HG03066 (cell line): Measurements from ENCODE around the gene ZNF124.
"Not testable (repeated sequence)": the region's sequence is repeated elsewhere in the genome, so short reads cannot be mapped to it uniquely, and the experiment has no call there.

ENCODE experiments used
- ATAC-seq: cut with Tn5 transposase; IDR thresholded peaks from one replicate; pipeline ENCODE4 v1.9.1; 2021; ENCODE audit warnings: low read depth; ENCODE audit not compliant: unreplicated experiment

The ZNF124 gene

DNA sequence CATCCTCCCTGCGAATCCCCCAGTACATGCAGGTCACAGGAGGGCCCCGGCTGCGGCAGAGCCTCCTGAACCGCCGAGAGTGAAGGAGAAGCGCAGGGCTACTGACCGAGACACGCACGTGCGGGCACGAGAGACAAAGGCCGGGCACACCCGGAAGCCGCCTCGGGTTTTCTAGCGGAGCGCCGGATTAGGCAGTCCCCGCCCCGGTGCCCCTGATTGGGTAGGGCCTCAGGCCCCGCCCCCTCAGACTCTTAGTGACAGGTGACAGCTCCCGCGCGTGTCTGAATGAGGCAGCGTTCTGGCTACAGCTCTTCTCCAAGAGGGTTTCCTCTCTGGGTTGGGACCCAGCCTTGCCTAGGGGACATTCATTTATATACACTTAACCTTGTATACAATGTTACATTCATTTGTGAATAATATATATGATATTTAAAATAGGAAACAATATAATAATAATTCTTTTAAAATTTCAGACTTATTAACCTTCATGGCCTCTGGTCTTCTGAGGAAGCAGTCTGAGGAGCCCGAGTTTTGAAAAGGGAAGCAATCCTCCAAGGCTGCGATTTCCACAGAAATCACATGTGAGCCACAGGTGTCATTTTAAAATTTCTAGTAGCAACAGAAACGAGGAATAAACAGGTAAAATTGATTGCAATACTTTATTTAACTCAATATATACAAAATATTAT lies at the start of gene ZNF124:
Gene ZNF124, minus strand, starts transcription at position 146 of the 689 bp plus-strand sequence. Its CDS starts 143 bp downstream, at position 3.
- ATAC-seq, result peak; percentile 96

DNA sequence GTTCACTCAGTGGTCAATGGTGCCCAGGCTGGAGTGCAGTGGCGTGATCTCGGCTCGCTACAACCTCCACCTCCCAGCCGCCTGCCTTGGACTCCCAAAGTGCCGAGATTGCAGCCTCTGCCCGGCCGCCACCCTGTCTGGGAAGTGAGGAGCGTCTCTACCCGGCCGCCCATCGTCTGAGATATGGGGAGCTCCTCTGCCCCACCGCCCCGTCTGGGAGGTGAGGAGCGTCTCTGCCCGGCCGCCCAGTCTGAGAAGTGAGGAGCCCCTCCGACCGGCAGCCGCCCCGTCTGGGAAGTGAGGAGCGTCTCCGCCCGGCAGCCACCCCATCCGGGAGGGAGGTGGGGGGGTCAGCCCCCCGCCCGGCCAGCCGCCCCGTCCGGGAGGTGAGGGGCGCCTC lies 48.5 kb upstream of the ZNF124 start:
- ATAC-seq, result not testable (repeated sequence)

DNA sequence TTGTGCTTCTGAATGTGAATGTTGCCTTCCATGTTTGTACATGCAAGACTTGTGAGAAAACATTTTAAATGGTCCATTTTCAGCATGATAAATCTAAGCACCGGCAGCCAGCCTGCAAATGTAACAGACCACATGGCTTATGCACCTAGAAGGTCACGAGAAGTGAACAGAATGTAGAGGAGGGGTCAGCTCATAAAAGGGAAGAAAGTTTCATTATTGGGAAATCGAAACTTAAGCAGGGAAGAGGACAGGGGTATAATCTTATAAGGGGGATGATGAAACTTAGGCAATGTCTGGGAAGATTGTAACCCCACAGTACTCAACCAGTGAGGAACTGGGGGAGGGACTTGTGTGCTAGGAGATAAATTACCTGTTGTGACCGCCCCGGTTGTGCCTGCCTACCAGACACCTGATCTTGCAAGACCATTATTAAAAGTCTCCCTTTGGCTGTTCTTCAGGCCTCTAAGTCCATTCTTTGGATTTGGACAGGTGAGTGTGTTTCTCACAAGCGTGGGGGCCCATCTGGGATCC lies 46.4 kb upstream of the ZNF124 start:
- no peak for ATAC-seq

DNA sequence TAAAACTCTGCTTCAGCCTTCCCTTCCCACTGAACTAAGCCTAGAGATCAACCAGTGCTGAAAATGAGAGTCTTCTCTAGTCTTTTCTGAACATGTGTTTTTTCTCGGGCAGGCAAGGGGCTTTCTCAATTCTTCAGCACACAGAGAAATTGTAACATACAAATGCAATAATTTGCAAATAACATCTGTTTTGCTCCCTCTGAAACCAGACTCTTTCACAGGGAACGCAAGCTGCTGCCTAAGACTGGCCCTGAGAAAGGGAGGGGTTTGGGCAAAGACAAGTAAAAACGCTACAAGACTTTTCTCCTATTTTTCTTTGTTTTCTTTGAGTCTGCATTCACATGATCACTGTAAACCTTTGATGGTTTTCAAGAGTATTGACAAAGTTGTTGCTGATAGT lies 44.4 kb upstream of the ZNF124 start:
- no peak for ATAC-seq

DNA sequence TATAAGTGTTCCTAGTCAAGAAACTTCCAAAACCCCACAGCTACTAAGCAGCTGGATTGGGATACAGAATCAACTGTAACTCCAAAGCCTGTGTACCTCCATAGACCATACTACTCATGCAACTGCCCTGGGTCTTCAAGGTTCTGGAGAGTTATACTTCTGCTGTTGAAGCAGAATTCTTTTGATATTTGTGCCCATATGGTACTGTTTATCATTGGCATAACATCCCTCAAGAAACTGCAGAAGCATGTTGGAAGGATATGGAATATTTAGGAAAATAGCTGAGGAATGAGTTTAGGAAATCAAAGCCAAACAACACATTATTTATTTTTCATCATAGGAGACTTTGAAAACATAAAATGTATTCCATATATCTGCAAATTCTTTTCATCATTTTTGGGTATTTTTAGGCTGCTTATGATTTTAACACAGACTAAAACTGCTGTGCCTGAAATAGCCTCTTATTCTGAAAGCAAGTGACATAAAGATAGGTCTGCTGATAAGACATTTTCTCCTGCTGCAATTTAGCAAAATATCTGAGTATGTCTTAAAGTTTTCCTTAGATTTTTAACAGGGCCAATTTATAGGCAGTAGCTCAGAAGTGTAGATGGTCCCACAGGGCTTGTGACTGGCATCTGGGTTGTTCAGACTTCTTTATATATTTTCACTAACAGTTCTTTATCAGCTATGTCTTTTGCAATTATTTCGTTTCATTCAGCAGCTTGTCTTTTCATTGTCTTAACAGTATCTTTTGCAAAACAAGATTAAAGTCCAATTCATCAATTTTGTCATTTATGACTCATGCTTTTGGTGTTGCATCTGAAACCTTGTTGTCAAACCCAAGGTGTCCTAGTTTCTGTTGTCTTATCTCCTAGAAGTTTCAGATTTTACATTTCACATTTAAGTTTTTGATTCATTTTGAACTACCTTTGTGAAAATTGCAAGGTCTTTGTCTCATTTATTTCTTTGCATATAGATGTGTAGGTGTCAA lies 41.1 kb upstream of the ZNF124 start:
- no peak for ATAC-seq

DNA sequence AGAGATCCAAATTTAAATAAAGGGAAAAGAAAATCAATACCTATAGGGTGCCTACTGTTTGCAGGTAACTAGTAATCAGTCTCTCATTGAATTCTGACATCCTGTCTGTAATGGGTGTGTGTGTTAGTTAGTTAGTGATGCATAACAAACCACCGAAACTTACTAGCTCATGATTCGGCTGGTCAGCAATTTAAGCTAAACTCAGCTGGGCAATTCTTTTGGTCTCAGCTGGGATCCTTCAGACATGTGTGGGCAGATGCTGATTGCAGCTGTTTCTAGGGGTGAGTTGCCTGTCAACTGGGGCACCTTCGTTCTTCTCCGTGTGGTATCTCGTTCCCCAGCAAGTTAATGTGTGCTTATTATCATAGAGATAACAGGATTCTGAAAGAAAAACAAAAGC lies 40.2 kb upstream of the ZNF124 start:
- peak; percentile 47 for ATAC-seq

DNA sequence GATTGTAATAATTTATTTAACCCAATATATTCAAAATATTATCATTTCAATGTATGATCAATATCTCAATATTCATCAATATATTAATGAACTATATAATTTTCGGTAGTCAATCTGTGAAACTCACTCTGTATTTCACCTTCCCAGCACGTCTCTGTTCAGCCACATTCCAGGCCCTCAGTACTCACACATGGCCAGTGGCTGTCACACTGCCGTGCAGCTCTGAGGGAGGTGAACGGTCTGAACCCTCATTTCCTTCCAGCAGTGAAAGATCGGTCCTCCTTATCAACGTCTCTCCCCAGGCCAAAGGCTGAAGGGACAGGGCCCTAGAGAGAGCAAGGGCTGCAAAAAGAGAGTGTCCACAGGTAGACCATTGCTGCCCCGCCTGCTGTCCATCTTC lies 39.5 kb upstream of the ZNF124 start:
- ATAC-seq, result no peak

DNA sequence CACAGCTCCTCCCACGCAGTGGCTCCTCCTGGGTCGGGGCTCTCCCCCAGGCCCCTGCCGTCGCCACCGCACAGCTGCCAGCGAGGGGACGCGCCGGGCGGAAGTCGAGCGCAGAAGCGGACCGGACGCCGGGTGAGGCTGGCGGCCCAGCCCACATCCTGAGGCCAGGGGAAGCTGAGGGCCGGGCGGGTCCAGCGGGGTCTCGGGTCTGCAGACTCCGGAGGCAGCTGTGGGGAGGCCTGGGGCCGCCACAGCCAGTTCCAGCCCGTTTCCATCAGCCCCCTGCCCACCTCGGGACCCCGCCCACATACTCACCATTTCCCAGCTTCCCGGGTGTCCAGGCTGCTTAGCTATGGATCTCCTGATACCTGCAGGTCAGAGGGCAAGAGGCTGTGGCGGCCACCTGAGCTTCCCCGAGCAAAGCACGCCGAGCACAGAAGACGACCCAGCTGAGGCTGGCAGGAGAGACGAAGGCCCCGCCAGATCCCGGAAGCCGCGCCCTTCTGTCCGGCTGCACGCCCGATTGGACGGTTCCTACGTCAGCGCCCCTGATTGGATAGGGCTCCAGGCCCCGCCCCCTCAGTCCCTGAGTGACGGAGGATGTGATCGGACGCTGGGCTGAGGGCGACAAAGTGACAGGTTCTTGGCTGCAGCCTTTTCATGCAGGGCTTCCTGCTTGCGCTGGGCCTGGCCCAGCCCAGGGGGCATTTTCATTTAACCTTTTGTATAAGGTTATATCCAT lies 38.7 kb upstream of the ZNF124 start:
- ATAC-seq, result peak; percentile 88

DNA sequence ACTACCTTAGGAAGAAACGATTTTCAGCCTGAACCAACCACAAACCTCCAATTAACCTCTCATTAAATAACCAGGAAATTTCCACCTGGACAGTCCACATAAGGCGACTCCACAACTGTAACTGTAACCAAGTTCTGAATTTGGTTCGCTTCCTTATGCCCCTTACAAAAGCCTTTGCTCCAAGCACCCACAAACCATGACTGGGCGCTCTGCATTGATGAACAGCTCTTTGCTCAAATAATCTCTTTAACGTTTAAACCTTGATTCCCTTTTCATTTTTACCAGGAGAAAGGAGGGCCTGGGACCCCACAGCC lies 38.2 kb upstream of the ZNF124 start:
- peak; percentile 1 for ATAC-seq

DNA sequence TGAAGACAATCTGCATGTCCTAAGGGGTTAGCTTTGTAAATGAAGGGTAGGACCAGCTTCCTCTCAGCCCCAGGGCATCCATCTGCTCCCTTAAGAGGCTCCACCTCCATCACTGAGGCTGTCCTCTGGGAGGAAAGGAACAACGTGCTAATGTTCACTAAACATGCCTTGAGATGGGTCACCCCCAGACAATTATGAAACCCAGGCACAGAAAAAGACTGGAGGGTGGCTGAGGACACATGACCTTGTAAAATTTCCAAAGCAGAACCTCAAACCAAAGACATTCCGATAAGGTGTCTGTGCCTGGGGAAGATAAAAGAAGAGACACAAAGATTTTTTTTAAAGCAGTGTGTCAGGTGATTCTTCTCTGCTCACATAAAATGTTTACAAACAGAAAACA lies 37.6 kb upstream of the ZNF124 start:
- no peak for ATAC-seq

DNA sequence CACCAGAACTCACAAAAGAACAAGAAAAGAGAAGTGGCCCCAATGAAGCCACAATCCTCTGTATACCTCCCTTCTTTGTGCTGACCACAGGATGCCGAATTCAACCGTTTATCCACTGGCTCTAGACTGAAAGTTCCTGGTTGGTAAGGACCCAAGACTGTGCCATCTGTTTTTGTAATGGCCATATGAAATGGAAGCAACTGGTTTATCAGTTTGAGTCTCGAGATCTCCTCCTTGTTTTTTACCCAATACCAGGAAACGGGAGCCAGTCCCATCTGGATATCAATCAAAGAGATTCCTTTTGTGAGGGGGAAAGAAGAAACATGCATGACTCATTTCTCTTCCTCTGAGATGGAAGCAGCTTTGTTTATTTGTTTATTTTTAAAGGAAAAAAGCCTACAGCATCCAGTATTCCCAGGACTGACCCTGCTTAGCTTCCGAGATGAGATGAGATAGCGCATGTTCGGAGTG lies 32.4 kb upstream of the ZNF124 start:
- no peak for ATAC-seq

DNA sequence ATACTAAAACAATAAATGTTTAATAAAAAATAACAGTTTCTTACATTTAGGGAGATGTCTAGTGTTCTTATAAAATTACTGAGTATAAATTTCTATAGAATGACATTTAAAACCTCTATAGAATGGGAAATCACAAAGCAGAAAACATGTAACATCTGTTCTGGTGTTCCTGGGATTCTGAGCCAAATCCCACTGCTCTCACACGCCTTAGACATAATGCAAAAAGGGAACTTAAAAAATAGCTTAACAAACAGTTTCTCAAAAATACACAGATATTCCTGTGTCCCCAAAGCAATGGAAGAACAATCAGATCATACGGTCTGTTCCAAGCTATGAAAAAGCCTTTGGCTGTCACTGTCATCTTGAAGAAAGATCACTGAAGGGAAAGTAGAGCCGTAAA lies 27.0 kb upstream of the ZNF124 start:
- ATAC-seq, result no peak

DNA sequence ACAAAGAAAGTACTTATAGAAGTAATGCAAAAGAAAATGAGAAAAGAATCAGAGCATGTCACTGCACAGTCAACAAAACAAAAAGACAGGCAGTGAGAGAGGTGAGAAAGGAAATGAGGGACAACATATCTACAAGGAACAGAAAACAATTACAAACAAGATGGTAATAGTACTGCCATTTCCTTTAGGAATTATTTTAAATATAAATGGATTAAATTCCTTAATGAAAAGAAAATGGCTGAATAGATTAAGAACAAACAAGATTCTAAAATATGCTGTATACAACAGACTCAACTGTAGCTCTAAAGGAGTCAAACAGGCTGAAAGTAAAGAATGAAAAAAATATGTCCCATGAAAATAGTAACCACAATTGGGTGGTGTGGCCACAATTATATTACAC lies 22.1 kb upstream of the ZNF124 start:
- ATAC-seq, result no peak

DNA sequence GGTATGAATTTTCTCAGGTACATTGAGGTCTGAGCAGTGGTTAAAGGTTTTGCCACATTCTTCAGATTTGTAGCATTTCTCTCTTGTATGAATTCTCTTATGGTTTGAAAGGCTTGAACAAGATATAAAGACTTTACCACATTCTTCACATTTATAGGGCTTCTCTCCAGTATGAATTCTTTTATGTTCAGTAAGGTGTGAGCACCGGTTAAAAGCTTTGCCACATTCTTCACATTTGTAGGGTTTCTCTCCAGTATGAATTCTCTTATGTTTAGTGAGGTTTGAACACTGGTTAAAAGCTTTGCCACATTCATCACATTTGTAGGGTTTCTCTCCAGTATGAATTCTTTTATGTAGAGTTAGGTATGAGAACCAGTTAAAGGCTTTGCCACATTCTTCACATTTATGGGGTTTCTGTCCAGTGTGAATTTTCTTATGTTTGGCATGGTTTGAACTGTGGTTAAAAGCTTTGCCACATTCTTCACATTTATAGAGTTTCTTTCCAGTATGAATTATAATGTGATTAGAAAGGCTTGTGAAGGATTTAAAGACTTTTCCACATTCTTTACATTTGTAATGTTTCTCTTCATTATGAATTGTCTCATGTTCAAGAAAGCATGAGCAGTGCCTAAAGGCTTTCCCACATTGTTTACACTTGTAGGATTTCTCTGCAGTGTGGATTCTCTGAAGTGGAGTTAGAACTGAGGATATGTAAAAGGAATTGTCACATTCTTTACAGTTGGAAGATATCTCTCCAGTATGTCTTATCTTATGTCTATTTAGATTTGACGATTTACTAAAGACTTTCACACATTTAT lies 18.4 kb upstream of the ZNF124 start:
- ATAC-seq, result no peak

DNA sequence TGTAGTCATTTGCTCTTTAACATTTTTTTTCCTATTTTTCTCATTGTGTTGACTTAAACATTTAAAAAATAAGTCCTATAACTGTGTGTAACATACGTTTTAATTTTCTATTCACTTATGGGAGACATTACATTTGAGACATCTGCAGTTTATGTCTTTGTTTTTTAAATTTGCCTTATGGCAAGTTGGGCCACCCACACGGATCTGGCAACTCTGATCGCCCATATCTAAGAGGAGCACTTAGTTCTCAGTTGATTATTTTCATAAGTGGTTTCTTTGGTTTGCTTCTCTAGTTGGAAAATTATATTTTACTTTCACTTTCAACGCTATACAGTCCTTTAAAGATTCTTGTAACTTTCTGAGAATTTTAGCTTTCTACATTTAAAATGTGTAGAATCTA lies 13.8 kb upstream of the ZNF124 start:
- no peak for ATAC-seq

DNA sequence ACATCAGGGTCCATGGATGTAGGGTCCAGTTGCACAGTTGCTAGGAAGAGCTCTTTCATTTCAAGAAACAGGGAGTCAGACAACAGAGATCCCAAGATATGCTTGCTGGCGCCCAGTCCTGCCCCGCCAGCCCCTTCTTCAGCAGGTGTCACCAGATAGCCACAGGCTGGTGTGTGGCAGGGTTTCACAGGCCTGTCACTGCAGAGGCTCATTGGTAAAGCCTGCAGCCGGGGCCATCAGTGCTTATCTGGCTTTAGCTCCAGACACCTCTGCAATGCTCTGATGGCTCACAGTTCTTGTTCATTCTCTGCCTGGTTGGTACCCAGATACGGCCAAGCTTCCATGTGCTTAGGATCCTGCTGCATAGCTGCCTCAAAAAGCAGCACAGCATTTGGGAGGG lies 12.4 kb upstream of the ZNF124 start:
- no peak for ATAC-seq

DNA sequence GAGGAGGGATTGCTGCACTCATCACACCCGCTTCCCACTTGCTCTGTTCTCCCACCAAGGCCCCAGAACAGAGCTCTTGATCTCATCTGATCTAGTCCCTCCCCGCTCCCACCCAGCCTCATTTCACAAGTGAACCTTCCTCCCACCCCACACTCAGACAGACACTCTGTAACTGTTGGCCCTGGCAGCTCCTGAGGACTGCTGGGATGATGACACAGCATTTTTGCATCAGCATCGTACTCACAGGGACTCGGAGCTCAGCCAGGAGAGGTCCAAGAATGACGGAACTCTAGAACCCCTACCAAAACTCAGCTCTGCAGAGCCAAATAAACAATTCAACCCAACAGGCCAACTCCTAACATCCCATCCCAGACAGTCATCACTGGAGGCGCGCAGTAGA lies 11.2 kb upstream of the ZNF124 start:
- ATAC-seq, result no peak

DNA sequence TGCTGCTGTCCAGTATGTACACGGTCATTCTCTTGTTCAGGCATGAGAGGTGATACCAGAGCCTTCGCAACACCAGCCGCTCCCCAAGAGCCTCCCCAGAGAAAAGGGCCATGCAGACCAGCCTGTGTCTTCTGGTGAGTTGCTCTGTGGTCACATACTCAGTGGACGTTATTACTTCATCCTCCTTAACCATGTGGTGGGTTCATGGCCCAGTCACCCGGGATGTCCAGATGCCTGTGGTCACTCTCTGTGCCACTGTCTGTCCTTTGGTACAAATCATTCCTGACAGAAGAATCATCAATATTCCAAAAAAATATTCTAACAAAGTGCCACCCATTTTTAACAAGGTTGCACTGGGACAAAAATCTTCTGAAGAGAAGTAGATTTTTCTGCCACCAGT lies 8.8 kb upstream of the ZNF124 start:
- no peak for ATAC-seq

DNA sequence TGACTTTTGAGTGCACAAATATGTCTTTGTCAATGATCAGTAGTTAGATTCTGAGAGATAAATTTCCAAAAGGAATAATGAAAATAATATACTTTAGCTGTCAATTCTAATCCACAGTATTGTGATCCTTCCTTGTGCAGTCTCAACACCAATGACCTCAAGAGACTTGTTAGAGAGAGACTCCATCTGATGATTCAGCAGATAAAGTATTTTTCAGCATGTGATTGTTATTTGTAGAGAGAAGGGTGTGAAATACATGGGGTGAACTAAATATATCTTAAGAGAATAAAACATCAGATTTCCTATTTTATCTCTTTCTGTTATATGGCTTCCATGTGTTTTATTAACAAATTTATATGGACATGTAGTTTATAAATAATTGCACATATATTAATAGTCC lies 5.9 kb upstream of the ZNF124 start:
- no peak for ATAC-seq

DNA sequence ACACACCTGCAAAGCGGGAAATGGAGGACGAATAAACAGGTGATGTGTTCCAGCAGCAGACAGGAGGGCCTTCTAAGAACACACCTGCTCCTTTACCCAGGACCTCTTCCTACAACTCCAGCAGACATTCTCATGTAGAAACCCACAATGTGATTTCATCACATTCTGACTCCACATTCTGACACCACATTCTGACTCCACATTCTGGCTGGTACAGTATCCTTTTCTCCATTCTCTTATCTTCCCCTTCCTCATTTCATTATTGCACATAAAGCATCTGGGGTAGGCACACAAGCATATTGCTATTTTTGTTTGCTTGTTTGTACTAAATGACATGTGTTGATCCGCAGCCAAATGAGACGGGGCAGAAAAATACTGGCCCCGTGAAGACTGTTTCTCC lies 3.6 kb upstream of the ZNF124 start:
- no peak for ATAC-seq
